Gastrocnemius medialis (tissue), 4 donors: Measurements from ENCODE around the gene LRRC4C.

Experiments used
- CTCF ChIP-seq, 5 experiments: fragments of 450-650 bp in 3 of 5; fragments of 200-600 bp in 2 of 5; sonication (generic) in 2 of 5; IDR thresholded peaks in 4 of 5; conservative IDR thresholded peaks in 1 of 5; 1 replicate in 4 of 5; 2 replicates in 1 of 5; pipeline ENCODE4 v1.5.1; 2016 to 2019; ENCODE audit warnings: antibody characterized with exemption in 5 of 5, mild to moderate bottlenecking in 3 of 5, moderate library complexity in 3 of 5
- POLR2A ChIP-seq, 2 donors: fragments of 450-650 bp; IDR thresholded peaks; one replicate each; pipeline ENCODE4 v1.6.1; 2017; ENCODE audit warnings: antibody characterized with exemption in 2 of 2, mild to moderate bottlenecking in 2 of 2, moderate library complexity in 2 of 2

- TF ChIP-seq CTCF (IDR thresholded peaks at IDR 0.05 in 4 of 5, conservative IDR thresholded peaks at IDR 0.05 in 1 of 5) (no peak), POLR2A (IDR thresholded peaks at IDR 0.05) (no peak)
These were observed 209.0 kb downstream of the LRRC4C start for GRCh38 chr11:41250408-41250935.
